Fibroblast of skin of left biceps (primary cell): ENCODE data around the gene CDH4.

Experiments
- DNase-seq, 2 experiments: peaks; one replicate each; pipeline ENCODE4 v3.0.0-alpha.2; 2013; ENCODE audit warnings: low read depth in 2 of 2

The CDH4 gene

DNA sequence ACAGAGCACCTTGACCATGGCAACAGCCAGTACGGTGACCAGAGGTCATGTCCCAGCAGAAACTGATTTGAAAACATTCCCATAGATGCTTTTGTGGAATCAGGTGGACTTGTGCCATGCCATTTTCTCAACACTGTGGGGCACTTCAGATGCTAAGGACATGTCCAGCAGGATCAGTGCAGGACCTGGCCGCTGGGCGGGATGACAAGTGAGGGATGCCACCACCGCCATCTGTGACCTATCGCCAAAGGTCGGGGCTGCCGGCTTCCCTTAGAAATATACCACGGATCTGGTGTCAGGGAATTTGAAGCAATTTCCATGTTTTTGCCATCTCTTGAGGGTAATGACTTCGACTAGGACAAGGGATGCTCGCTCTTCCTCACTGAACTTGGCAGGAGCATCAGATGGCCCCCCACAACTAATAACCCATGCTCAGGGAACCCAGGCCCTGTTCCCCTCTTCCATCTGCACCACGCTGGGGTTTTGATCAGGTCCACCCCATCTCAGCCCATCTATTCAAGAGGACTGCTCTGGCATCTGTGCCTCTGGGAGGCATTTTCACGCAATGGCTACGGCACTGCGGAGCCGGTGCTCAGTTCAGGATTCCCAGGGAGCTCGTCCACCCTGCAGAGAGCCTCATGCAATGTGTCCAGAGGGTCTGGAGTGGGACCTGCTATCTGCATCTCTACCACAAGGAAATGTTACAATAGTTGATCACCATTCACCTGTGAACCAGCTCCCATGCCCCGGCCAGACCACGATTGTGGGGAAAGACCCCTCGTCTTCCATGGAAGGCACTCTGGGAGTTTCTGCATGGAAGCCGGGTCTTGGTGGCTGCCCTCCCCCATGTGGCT, 511.1 kb downstream of the CDH4 start:
- DNase-seq = no peak

DNA sequence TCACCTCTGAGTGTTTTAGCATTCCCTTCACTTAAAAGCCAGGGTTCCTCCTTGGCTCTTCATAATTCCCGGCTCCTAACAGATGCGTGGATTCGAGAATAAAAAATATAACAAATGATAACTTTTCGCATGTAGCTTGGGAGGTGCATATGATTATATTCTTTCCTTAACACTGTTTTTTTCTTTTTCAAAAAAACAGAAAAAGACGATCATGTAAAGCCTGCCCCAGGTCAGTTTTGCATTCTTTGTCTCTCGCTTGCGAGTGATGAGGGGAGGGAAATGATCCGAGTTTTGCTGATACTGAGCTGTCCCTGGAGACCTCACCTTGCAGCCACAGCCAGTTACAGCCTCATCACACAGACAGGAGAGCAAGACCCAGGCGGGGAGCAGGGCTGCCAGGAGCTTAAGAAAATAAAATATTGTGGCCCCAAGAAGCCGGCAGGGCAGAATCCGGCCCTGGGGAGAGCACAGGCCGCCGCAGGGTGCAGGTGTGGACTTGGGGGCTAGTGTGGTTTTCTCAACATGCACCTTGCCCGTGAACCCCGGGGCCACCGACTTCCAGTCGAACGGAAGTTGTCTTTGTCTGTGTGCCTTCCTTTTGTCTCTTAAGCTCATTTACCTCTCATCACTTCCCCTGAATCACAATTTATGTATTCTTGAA, 511.8 kb downstream of the CDH4 start:
- DNase-seq = no peak

DNA sequence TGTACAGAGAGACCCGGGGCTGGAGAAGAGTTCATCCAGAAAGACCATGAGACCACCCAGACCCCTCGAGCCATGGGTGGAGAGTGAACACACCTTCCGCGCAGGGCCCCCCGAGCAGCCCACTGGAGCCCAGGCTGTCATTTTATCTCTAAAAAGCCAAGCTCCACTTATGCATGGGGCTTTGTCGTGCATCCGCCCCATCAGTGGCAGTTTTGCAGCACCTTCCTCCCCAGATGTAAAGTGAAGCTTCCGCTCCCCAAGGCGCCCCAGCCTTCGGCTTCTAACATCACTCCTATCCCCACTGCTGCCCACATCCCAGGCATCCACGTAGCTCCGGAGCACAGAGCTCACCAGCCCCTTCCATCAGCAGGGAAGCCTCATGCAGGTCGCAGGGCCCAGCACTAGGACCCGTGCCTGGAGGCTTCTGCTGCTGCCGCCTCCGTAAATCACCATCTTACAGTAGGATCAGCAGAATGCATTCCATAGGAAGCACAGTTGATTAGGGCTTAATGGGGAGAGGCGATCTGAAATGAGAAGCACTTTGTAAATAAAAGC, 512.5 kb downstream of the CDH4 start:
- DNase-seq = no peak

DNA sequence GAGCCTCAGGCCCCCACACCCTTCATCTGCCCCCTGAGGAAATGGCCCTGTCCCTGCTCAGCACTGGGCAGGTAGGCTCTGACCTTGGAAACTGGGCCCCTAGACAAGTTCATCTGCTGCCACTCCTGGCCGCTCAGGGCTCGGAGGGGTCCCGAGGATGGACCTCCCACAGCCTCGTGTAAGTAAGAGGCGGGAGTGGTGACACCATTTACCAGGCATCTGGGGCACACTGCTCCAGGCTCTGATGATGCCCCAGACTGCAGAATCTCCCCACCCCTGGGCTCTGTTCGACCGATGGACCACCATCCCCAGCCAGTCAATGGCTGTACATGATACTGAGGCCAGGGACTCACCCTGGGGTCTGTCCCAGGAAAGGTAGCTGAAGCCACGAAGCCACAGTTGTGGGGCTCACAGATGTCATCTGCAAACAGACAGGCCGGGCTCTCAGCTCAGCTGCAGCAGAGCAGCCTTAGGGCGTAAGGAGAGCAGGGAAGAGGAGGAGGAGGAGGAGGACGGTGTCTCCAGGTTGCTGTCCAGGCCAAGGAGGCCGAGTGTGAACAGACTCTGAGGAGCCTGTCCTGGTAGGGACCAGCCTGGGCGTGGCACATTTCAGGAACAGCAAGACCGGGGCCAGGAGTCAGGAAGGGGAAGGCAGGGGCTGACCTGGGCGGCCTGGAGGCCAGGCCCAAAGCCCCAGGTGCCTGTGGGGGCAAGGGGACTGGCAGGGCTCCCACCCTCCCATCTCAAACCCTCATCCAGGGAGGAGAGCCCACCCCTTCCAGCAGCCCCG, 513.2 kb downstream of the CDH4 start:
- no peak for DNase-seq

DNA sequence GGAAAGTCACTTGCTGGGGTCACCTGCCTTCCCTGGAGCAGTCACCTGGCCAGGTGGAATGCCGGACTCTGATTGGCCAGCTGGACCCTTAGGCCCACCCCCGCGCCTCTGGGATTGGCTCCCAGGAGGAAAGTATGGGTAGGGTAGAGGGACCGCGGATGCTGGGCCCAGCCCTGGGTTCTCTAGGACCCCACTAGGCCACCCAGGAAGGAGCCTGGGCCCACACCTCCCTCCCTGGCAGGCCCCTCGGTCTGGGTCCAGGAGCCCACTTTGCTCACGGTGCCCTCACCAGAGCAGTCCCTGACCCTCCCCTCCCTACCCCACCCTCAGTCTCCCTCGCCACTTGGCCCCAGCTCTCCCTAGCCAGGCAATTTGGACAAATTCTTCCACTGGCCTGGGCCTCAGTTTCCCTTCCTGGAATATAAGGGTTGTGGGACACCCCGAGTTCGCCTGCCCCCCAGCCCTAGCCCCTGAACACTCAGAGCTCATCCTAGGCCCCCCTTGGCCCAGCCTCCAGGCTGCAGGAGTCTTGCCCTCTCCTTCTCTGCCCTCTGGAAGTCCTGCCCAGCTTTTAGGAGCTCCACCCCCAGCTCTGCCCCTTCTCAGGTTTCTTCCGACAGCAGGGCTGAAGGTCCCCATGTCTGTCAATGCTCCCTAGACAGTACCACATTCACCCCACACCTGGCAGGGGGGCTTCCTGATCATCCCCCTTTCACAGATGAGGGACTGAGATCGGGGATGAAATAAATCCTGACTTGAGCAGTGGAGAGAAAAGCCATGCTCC, 514.0 kb downstream of the CDH4 start:
- no peak for DNase-seq

DNA sequence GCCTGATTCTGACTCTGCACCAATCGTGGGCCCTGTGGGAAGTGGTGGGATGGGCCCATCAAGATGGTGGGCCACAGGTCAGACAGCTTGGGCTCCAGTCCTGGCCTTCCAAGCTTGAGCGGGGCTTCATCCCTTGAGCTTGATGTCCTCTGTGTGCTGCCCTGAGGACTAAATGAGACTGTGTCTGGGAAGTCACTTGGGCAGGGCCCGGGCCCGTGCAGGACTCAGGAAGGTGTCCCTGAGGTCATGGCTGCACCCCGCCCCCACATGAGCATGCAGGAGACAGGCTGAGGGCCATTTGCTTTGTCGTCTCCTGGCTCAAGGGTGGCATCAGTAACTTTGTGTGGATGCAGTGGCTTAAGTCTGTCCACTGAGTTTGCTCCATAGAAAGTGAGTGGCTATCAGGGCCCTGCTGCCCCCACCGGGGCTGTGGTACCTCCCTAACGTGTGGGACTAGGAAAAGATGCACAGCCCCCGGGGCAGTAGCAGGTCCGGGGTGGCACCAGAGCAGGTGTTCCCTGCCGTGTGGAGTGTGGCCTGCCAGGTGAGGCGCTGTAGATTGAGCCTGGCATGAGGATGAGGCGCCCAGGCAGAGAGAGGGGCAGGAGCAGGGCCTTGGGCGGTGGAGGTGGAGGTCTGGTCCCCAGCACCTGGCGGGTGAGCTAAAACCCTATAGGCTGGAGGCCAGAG, 515.0 kb downstream of the CDH4 start:
- DNase-seq = no peak

DNA sequence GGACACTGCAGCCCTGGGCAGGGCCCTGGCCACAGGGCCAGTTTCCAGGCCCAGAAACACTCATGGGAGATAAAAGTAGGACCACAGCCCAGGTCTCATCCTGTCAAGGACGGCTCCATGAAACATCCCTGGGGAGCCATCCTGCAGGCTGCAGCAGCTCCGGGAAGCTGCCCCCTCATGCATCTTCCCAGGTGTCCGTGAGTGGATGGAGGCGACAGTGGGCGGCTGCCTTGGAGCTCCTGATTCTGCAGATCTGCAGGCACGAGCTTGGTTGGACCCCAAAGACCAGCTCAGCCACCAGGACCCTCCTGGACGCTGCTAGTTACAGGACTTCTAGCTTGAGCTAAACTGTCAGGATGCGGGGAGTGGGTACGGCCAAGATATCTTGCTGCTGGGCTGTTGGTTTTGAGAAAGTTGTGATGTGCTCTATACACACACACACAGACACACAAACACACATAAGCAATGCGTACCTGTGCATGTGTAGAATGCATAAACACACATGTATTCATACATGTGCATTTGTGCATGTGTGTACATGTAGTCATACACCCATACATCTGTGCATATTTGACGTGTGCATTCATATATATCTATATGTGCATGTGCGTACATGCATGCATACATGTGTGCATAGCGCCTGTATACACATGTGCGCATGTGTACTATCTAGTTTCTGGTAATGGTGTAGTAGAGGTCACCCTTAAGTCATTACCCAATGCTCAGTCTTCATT, 515.9 kb downstream of the CDH4 start:
- no peak for DNase-seq

DNA sequence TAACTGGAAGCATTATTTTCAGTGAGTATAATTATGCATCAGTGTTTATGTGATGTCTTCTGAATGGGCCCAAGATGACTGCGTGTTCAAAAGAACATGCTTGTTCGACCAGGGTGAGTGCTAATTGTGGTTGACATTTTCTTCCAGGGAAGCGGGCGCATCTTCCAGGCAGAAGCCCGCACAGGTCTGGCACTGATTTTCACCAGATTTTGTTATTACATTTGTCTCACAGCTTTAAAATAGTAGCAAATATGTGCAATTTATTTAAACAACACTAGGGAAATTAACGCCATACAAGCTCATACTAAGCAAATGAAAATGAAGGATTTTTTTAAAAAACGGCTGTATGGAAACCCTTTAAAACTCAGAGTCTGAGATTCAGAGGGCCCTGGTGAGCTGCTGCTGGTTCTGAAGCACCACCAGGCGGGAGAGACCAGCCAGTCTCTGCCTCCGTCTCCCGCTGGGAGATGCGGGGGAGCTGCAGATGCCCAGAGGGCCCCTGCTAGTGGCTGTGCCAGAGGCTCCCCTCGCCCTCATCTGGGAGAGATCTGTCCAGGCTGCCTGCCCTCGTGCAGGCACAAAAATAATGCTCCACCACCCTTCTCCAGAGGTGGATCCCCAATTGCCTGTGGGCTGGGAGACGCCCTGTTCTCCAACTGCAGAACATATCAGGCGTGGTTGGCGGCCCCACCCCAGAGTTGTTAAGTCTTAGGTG, 516.7 kb downstream of the CDH4 start:
- DNase-seq = no peak

DNA sequence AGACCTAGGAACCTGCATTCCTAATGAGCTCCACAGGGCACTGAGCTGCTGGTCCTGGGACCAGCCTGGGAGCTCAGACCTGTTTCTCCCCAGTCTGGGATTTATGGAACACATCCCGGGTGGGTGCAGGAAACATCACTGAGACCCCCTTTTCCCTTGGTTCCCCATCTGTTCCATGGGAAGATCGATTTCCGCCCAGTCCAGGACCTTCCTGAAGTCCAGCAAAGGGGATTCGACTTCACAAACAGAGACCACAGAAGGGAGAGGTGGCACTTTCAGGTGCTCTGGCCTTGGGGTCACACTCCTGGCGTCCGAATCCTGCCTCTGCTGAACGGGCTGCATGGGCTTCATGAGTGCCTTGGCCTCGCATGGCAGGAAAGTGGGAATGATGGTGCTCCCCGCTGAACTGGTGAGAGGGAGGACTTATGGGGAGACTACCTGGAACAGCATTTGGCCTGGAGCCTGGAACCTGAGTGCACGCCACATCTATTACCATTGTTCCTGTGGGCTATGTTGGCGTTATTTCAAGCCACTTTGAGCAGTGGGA, 517.3 kb downstream of the CDH4 start:
- DNase-seq = no peak

DNA sequence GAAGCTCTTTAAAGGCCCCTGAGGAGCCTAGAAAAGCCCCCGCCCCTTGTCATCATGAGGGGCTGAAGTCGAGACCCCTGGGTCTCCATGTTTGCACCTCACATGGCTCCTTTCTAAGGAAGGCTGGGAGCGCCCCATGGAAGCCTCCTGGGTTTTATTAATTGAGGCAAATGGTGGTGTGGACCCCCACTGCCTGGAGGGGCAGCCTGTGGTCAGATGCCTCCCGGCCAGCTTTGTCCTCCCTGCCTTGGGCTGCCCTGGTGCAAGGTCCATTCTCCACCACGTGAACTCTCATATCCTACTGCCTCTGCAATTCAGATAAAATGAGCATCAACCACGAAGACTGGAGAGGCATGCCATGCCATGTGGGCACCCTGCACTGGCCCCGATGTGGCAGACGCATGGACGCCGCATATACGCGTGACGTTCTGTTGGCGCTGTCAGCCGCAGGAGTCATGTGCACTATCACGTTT, 518.1 kb downstream of the CDH4 start:
- DNase-seq = no peak

DNA sequence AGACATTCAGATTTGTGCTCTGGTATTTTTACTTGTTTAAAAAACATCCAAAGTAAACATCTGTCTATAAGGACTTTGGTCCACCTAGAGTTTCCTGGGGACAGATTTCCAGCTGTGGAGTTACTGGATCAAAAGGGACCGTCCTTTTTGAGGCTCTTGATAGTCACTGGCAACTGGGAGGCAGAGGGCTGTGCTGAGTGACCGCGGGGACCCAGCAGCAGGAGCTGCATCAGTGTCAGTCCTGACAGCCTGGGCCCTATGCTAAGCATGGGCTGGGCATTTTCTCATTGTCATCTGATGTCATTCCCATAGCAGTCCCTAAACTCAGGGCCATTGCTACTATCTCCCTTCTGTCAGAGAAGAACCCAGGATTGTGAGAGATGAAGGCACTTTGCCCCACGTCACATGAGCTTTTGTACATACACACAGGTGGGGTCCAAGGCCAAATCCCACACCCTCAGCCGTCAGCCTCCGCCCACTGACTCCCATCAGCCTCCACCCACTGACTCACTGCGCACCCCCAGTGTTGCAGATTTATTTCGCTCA, 519.8 kb downstream of the CDH4 start:
- DNase-seq = no peak

DNA sequence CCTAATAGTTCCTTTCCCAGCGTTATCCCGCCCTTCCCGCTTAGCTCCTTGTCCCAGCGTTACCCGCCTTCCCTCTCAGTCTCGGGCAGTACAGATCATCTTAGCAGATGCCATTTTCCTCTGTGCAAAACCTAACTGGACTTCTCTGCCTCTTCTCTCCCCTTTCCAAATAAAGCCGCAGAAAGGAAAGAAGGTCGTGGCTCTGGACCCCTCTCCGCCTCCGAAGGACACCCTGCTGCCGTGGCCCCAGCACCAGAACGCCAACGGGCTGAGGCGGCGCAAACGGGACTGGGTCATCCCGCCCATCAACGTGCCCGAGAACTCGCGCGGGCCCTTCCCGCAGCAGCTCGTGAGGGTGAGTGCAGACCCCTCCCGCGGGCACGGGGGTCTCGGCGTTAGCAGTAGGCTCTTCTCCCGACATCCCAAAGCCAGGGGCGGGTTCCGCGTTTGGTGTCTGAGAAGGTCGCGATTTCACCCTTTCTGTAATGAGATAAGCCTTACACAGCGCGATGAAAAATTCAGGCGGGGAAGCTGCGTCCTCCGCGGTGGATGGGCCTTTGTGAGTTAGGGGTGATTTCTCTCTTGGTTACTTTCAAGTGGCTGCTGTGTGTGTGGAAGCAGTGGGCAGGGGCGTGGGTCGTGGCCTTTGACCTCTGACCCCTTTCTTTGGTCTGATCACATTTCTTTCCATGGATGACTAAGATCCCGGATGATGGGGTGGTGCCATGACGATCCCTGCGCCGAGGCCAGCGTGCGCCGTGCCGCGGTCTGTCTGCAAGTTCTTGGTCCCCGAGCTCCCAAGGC, 521.0 kb downstream of the CDH4 start:
- DNase-seq = no peak

DNA sequence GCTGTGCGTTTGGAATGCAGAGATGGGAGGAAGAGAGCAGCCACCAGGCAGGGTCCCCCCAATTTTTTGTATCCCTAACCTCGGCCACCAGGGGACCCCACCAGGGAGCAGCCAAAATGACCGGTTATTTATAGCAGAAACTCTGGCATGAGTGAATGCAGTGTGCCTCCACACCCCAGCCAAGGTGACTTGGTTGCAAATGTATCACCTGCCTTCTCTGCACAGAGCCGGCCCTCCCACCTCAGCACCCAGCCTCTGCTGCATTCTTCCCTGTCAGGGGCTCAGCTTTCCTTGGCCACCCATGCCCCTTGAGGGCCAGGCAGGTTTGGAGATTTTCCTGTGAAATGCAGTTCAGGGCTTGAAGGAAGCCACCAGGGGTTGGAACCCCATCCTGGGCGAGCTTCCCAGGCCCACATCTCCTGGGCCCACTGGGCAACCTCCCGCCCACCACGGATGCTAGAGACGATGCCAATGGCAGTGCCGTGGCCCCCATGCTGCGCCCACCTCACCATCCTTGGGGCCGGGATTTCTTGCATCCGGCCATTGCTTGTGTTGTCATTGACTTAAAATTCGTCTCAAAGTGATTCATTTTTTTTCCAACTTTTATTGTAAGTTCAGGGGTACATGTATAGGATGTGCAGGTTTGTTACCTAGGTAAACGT, 522.0 kb downstream of the CDH4 start:
- no peak for DNase-seq

DNA sequence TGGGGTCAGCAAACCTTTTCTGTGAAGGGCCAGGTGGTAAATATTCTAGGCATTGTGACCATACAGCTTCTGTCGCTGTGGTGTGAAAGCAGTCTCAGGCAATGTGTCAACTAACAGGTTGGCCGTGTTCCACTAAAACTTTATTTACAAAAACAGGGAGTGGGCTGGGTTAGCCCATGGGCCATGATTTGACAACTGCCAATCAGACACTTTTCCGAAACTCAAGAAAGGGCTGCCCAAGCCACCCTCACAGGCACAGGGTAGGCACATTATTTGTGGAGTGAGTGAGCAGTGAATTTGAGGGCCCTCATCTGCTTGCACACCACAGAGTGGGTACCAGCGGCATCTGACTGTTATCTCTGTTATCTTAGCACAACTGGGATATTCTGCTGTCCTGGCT, 523.4 kb downstream of the CDH4 start:
- no peak for DNase-seq

DNA sequence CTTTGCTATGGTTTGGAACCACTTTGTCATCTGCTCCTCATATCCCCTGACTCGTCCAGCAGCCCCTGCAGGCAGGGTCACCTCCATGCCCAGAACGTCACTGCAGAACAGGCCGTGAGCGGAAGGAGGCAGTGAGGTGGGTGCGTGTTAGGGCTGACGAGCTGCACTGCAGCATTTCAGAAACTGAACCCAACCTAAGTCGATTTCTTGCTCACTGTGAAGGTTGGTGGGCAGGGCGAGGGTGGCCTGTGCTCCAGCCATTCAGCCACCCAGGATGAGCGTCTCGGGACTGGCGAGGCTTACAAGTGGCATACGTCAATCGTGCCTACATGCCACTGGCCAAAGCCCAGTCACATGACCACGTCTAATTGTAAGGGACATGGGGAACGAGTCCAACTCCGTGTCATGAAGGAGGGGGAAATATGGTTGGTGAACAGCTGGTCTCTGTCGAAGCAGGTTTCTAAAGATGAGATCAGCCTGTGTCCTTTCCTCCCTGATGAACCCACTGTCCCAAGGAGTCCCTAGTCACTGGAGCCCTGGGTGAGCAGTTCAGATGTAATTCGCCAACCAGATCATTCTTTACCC, 524.5 kb downstream of the CDH4 start:
- DNase-seq = no peak

DNA sequence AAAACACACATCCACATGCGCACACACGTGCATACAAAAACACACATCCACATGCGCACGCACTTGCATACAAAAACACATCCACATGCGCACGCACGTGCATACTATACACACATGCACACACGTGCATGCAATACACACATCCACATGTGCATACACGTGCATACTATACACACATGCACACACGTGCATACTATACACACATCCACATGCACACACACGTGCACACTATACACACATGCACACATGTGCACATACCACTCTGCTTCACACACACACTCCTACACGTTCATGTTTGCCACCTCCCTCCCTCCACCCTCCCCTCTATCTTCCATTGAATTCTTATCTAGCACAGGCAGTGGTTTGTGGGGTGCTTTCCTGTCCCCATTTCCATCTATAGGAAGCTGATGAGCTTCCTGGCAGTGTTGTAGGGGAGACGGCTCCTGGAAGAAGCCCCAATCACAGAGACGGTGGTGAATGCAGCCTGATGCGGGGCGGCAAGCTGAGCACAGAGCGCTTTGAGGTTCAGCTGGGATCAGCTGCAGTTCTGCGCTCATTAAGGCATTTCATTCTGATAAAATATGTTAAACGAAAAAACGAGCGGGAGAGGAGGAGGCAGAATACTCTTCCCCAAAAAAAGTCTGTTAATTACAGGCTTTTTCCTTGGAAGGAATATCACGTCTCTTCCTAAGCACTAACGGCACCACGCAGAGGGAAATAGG, 525.9 kb downstream of the CDH4 start:
- no peak for DNase-seq
